ENCODE data around the gene TMCC1. TPM values are rescaled to one million over a fixed set of nuclear protein-coding genes. Genes with fewer than 3 reads are reported as not detected.

The TMCC1 gene
- total RNA-seq, 2 donors from 2014 or later, result 41.0 to 51.1 TPM

GRCh38 chr3:129736070-129736469 lies 157.4 kb downstream of the TMCC1 start:
- Mint-ChIP-seq H3K27ac (no peak overlapping the region), H3K9me3 (no peaks in the 10 kb centered on the region), H3K4me1 (peaks cover 14% of the 10 kb centered on the region), H3K4me3 (no peak overlapping the region), H3K27me3 (ENCODE audit: insufficient read depth) (no peaks in the 10 kb centered on the region), H3K36me3 (ENCODE audit: low read depth) (peaks cover 6% of the 10 kb centered on the region)
- WGBS, 2 experiments (ENCODE audit: insufficient coverage in 1 of 2, insufficient read length in 1 of 2), result 93 to 100% methylated on average over 1 to 2 of the region's 2 CpGs
- H3K4me3 ChIP-seq (ENCODE audit: low read length), result no peak overlapping the region
- peaks cover 5% of the 10 kb centered on the region for H3K4me1 ChIP-seq (ENCODE audit: control insufficient read depth, insufficient read depth, low read length)
- H3K36me3 ChIP-seq (ENCODE audit: control insufficient read depth, insufficient read depth, low read length), result peaks cover 9% of the 10 kb centered on the region
- no peak for DNase-seq
- no peak overlapping the region for H3K9ac ChIP-seq (ENCODE audit: extremely low read depth, low read length, poor library complexity, severe bottlenecking)
- H3K27me3 ChIP-seq (ENCODE audit: control insufficient read depth, insufficient read depth, low read length, poor library complexity, severe bottlenecking), result no peaks in the 10 kb centered on the region
- TF ChIP-seq, protein P1, sequence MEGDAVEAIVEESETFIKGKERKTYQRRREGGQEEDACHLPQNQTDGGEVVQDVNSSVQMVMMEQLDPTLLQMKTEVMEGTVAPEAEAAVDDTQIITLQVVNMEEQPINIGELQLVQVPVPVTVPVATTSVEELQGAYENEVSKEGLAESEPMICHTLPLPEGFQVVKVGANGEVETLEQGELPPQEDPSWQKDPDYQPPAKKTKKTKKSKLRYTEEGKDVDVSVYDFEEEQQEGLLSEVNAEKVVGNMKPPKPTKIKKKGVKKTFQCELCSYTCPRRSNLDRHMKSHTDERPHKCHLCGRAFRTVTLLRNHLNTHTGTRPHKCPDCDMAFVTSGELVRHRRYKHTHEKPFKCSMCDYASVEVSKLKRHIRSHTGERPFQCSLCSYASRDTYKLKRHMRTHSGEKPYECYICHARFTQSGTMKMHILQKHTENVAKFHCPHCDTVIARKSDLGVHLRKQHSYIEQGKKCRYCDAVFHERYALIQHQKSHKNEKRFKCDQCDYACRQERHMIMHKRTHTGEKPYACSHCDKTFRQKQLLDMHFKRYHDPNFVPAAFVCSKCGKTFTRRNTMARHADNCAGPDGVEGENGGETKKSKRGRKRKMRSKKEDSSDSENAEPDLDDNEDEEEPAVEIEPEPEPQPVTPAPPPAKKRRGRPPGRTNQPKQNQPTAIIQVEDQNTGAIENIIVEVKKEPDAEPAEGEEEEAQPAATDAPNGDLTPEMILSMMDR (conservative IDR thresholded peaks at IDR 0.05), result no peak
- H3K27ac ChIP-seq (ENCODE audit: low read depth, low read length), result no peak overlapping the region
- no peaks in the 10 kb centered on the region for H3K9me3 ChIP-seq (ENCODE audit: control insufficient read depth, low read length)

DNA sequence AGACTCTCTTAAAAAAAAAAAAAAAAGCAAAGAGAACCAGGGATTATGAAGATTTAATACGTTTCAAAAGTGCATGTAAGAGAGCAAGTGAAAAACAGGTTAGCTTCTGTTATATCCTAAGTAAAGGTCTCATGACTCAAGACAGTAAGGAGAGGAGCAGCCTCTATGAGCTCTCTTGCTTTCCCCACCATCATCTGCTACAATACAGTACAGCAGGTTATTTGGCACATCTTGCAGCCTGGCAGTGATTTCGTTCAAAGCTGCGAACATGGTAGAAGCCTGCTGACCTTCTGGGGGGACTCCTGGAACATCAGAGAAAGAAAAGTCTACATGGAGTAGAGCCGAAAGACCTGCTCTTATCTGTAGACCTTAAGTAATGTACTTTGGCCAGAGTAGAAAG lies 157.9 kb downstream of the TMCC1 start:
- H3K4me1 ChIP-seq (ENCODE audit: control insufficient read depth, insufficient read depth, low read length), result peaks cover 5% of the 10 kb centered on the region
- whole genome bisulfite sequencing, 2 experiments (ENCODE audit: insufficient coverage in 1 of 2, insufficient read length in 1 of 2), result 90 to 100% methylated on average over 4 of the region's 4 CpGs
- H3K36me3 ChIP-seq (ENCODE audit: control insufficient read depth, insufficient read depth, low read length), result peaks cover 9% of the 10 kb centered on the region
- Mint-ChIP-seq H3K27ac (no peak overlapping the region), H3K9me3 (no peaks in the 10 kb centered on the region), H3K27me3 (ENCODE audit: insufficient read depth) (no peaks in the 10 kb centered on the region), H3K36me3 (ENCODE audit: low read depth) (peaks cover 6% of the 10 kb centered on the region), H3K4me3 (no peak overlapping the region), H3K4me1 (peaks cover 14% of the 10 kb centered on the region)
- H3K27ac ChIP-seq (ENCODE audit: low read depth, low read length), result no peak overlapping the region
- no peak overlapping the region for H3K4me3 ChIP-seq (ENCODE audit: low read length)
- H3K27me3 ChIP-seq (ENCODE audit: control insufficient read depth, insufficient read depth, low read length, poor library complexity, severe bottlenecking), result no peaks in the 10 kb centered on the region
- H3K9ac ChIP-seq (ENCODE audit: extremely low read depth, low read length, poor library complexity, severe bottlenecking), result no peak overlapping the region
- no peaks in the 10 kb centered on the region for H3K9me3 ChIP-seq (ENCODE audit: control insufficient read depth, low read length)
- DNase-seq, result no peak
- TF ChIP-seq, protein P1 (conservative IDR thresholded peaks at IDR 0.05), result no peak

GRCh38 chr3:129734449-129734848 lies 159.1 kb downstream of the TMCC1 start:
- H3K9ac ChIP-seq (ENCODE audit: extremely low read depth, low read length, poor library complexity, severe bottlenecking), result no peak overlapping the region
- Mint-ChIP-seq H3K27me3 (ENCODE audit: insufficient read depth) (no peaks in the 10 kb centered on the region), H3K4me1 (peaks cover 14% of the 10 kb centered on the region), H3K36me3 (ENCODE audit: low read depth) (peaks cover 6% of the 10 kb centered on the region), H3K27ac (no peak overlapping the region), H3K4me3 (no peak overlapping the region), H3K9me3 (no peaks in the 10 kb centered on the region)
- no peak for DNase-seq
- H3K27ac ChIP-seq (ENCODE audit: low read depth, low read length), result no peak overlapping the region
- H3K27me3 ChIP-seq (ENCODE audit: control insufficient read depth, insufficient read depth, low read length, poor library complexity, severe bottlenecking), result no peaks in the 10 kb centered on the region
- H3K4me3 ChIP-seq (ENCODE audit: low read length), result no peak overlapping the region
- WGBS, 2 experiments (ENCODE audit: insufficient coverage in 1 of 2, insufficient read length in 1 of 2), result 88% methylated on average over 2 of the region's 2 CpGs; no CpG with 5 or more reads in 1 of the 2 experiments
- TF ChIP-seq, protein P1 (conservative IDR thresholded peaks at IDR 0.05), result no peak
- peaks cover 2% of the 10 kb centered on the region for H3K9me3 ChIP-seq (ENCODE audit: control insufficient read depth, low read length)
- H3K36me3 ChIP-seq (ENCODE audit: control insufficient read depth, insufficient read depth, low read length), result peaks cover 9% of the 10 kb centered on the region
- peaks cover 5% of the 10 kb centered on the region for H3K4me1 ChIP-seq (ENCODE audit: control insufficient read depth, insufficient read depth, low read length)

Data from endodermal cell (in vitro differentiated cells).